Measurements from ENCODE around the gene RNF223. TPM values are rescaled to one million over a fixed set of nuclear protein-coding genes. Genes with fewer than 3 reads are reported as not detected.
A peak's percentile ranks its signal among the peaks of the same experiment; 100 is the strongest.

RNF223 gene
- total and polyA plus RNA-seq, 3 experiments from 2014 or later, result not detected

DNA sequence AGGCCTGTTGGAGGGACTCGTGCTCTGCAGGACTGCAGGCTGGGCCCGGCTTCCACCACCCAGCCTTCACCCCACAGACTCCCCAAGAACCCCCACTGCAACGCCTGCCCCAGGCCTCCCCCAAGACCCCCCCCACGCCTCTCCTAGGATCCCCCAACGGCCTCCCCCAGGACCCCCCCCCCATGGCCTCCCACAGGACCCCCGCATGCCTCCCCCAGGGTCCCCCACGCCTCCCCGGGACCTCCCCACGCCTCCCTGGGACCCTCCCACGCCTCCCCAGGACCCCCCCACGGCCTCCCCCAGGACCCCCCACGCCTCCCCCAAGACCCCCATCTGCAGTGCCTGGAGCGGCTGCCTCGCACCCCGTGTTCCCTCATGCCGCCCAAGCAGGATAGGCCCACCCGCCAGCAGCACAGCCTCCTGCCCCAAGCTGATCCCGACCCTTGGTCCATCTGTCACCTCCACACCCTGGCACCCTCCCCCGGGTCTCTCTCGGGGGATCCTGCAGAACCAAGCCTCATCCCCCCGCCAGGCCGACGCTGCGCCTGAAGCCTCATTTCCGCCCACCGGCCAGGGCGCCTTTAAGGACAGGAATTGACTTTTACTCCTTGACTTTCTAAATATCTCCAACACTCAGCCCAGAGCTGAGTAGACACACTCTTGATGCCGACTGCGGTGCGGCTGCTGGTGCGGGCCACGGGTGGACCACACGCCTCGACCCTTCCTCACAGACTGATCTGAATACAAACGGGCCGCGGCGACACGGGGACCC, 14.1 kb upstream of the RNF223 start:
- ChIA-PET CTCF (no interaction called here), POLR2A (no interaction called here)
- Mint-ChIP-seq H3K4me1 (no peaks in the 10 kb centered on the region), H3K9me3 (no peaks in the 10 kb centered on the region), H3K36me3 (peaks cover under 1 to 3% (median 2%) of the 10 kb centered on the region in 3 donors), H3K4me3 (no peak overlapping the region), H3K27ac (no peak overlapping the region), H3K27me3 (no peaks in the 10 kb centered on the region)
- Histone ChIP-seq H3K36me3 (ENCODE audit: insufficient read depth, low read length) (no peaks in the 10 kb centered on the region), H3K4me1 (ENCODE audit: insufficient read depth, low read length) (no peaks in the 10 kb centered on the region), H3K9me3 (ENCODE audit: low read length) (no peaks in the 10 kb centered on the region), H3K27me3 (ENCODE audit: insufficient read depth, low read length, poor library complexity, severe bottlenecking) (no peaks in the 10 kb centered on the region), H3K4me3 (ENCODE audit: low read length) (no peak overlapping the region), H3K27ac (ENCODE audit: low read depth, low read length) (no peak overlapping the region)
- DNase-seq, result peak in 1 of 5 donors; percentile 39

DNA sequence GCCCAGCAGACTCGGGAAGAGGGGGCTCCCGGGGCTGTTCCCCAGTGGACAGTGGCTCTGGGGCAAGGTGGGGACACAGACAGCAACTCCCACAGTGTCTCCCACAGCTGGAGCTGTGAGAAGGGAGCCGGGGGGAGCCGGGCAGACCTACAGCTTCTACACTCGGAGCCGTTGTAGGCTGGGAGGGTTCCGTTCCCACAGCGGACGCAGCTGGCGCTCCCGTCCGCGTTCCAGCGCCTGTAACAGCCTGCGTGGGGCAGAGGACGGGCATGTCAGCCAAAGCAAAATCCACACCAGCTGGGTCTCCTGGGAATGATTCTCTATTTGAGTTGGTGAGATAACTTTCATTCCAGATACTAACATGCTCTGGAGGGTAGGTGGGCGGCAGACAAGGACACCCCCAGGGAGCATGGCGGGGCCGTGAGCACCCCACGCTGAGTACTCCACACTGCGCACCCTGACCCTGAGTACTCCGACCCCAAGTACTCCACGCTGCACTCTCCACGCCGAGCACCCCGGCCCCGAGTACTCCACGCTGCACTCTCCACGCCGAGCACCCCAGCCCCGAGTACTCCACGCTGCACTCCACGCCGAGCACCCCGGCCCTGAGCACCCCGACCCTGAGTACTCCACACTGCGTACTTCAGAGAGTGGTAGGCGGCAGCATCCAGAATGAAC, 13.4 kb upstream of the RNF223 start:
- CTCF ChIA-PET, result no interaction called here
- no peaks in the 10 kb centered on the region for H3K9me3 Mint-ChIP-seq

DNA sequence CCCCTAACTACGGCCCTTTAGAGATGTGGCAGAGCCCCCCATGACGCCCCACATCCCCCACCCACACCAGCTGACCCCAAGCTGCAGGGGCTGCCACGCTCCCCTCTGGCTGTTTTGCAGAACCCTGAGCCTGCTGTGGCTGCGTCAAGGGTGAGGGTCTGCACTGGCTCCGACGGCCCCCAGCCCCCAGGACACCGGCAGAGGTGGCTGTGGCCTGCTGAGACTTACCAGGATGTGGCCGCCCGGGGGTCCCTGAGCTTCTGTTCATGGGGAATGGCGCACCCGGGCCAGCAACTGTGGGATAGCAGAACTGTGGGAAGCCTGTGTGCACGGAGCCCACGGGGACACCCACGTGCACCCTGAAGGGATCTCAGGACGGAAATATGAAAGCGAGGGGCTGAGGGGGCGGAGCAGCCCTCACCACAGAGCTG, 12.8 kb upstream of the RNF223 start:
- H3K4me3 Mint-ChIP-seq, result no peak overlapping the region
- no peaks in the 10 kb centered on the region for H3K4me1 Mint-ChIP-seq
- H3K36me3 ChIP-seq (ENCODE audit: insufficient read depth, low read length), result no peaks in the 10 kb centered on the region
- H3K27me3 ChIP-seq (ENCODE audit: insufficient read depth, low read length, poor library complexity, severe bottlenecking), result no peaks in the 10 kb centered on the region
- no peak overlapping the region for H3K27ac Mint-ChIP-seq
- H3K27ac ChIP-seq (ENCODE audit: low read depth, low read length), result no peak overlapping the region
- H3K4me3 ChIP-seq (ENCODE audit: low read length), result no peak overlapping the region
- H3K36me3 Mint-ChIP-seq, result peaks cover 0 to 2% (median 2%) of the 10 kb centered on the region in 3 donors
- H3K9me3 ChIP-seq (ENCODE audit: low read length), result no peaks in the 10 kb centered on the region
- H3K9me3 Mint-ChIP-seq, result no peaks in the 10 kb centered on the region
- H3K4me1 ChIP-seq (ENCODE audit: insufficient read depth, low read length), result no peaks in the 10 kb centered on the region
- peak in 1 of 5 donors; percentile 29 for DNase-seq
- ChIA-PET CTCF (no interaction called here), POLR2A (no interaction called here)
- no peaks in the 10 kb centered on the region for H3K27me3 Mint-ChIP-seq

More for the DNA sequence above, 13.4 kb upstream of the RNF223 start:
- peak in 1 of 5 donors; percentile 36 for DNase-seq
- Mint-ChIP-seq H3K36me3 (peaks cover 0 to 2% (median 2%) of the 10 kb centered on the region in 3 donors), H3K27ac (no peak overlapping the region), H3K4me1 (no peaks in the 10 kb centered on the region), H3K27me3 (no peaks in the 10 kb centered on the region), H3K4me3 (no peak overlapping the region)
- POLR2A ChIA-PET, result no interaction called here
- no peaks in the 10 kb centered on the region for H3K36me3 ChIP-seq (ENCODE audit: insufficient read depth, low read length)
- no peak overlapping the region for H3K27ac ChIP-seq (ENCODE audit: low read depth, low read length)
- H3K27me3 ChIP-seq (ENCODE audit: insufficient read depth, low read length, poor library complexity, severe bottlenecking), result no peaks in the 10 kb centered on the region
- H3K9me3 ChIP-seq (ENCODE audit: low read length), result no peaks in the 10 kb centered on the region
- no peaks in the 10 kb centered on the region for H3K4me1 ChIP-seq (ENCODE audit: insufficient read depth, low read length)
- no peak overlapping the region for H3K4me3 ChIP-seq (ENCODE audit: low read length)

DNA sequence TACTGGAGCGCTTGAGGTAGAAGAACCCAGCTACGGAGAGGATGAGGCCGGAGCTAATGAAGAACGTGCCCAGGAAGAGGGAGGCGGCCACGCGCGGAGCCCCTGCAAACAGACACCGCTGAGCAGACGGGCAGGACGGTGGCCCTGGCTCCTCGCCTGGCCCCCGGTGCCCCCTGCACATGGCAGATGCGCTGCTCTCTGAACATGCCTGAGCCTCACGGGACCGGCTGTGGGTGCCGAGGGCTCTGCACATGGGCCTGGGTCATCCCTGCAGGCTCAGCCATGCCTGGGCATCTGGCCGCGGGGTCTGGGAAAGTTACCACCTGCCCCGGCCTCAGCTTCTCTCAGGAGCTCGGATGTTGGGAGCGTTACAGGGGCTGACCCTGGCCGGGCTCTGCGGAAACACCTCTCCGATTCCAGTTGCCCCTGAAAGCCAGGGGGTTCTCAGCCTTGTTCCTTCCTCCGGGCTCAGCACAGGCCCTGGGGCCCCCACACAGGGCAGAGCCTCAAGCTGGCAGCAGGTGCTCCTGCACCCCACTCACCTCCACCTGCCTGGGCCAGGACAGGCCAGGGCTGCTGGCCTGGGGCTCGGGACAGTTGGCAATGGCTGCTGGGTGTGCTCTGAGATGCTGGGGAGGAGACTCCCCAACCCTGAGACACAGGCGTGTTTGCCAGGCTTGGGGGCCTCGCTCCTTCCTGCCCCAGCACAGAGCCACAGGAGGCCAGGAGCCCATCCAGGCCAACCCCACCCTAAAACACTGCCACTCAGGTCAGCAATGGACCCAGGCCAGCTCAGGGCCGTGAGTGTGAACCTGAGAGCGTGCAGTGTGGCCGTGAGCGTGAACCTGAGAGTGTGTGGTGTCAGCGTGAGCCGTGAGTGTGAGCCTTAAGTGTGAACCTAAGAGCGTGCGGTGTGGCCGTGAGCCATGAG, 12.1 kb upstream of the RNF223 start:
- H3K4me1 Mint-ChIP-seq, result no peaks in the 10 kb centered on the region
- no peaks in the 10 kb centered on the region for H3K27me3 ChIP-seq (ENCODE audit: insufficient read depth, low read length, poor library complexity, severe bottlenecking)
- H3K27ac ChIP-seq (ENCODE audit: low read depth, low read length), result no peak overlapping the region
- H3K9me3 Mint-ChIP-seq, result no peaks in the 10 kb centered on the region
- H3K27ac Mint-ChIP-seq, result no peak overlapping the region
- no peak overlapping the region for H3K4me3 Mint-ChIP-seq
- peak in 1 of 5 donors; percentile 42 for DNase-seq
- H3K36me3 ChIP-seq (ENCODE audit: insufficient read depth, low read length), result no peaks in the 10 kb centered on the region
- POLR2A ChIA-PET, result no interaction called here
- no peaks in the 10 kb centered on the region for H3K9me3 ChIP-seq (ENCODE audit: low read length)
- no peak overlapping the region for H3K4me3 ChIP-seq (ENCODE audit: low read length)
- no peaks in the 10 kb centered on the region for H3K27me3 Mint-ChIP-seq
- CTCF ChIA-PET, result no interaction called here
- no peaks in the 10 kb centered on the region for H3K4me1 ChIP-seq (ENCODE audit: insufficient read depth, low read length)
- peaks cover 0 to 2% (median 2%) of the 10 kb centered on the region in 3 donors for H3K36me3 Mint-ChIP-seq

DNA sequence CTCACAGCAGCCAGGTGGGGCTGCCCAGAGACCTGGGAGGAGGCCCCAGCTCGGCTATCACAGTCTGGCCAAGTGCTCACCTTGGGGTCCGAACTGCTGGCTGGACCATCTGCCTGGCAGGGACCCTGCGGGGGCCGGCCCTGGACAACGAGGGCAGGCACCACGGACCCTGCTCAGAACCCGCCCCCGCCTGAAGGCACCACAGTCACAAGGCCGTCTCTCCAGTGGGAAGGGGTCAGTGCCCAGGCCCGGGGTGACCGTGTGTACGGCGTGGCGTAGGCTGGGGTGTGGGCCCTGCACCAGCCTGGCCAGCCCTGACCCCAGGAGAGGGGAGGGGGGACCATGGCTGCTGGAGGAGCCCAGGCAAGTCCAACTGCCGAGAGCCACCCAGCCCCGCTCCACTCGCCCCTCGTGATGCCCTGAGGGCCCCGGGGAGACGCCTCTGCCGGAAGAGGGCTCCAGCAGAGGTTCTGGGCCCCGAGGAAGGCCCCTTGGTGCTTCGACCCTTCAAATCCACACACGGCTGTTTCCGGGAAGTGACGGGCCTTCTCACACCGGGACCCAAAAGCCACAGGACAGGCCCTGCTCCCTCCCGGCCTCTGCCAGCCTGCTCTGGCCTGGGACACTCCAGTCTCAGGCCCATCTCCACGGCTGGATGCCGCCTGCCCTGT, 11.2 kb upstream of the RNF223 start:
- H3K4me3 ChIP-seq (ENCODE audit: low read length), result no peak overlapping the region
- H3K36me3 ChIP-seq (ENCODE audit: insufficient read depth, low read length), result no peaks in the 10 kb centered on the region
- no peaks in the 10 kb centered on the region for H3K4me1 ChIP-seq (ENCODE audit: insufficient read depth, low read length)
- H3K27me3 ChIP-seq (ENCODE audit: insufficient read depth, low read length, poor library complexity, severe bottlenecking), result no peaks in the 10 kb centered on the region
- H3K27ac ChIP-seq (ENCODE audit: low read depth, low read length), result no peak overlapping the region
- Mint-ChIP-seq H3K4me1 (no peaks in the 10 kb centered on the region), H3K4me3 (no peak overlapping the region), H3K9me3 (no peaks in the 10 kb centered on the region), H3K36me3 (peaks cover 0 to 2% (median 2%) of the 10 kb centered on the region in 3 donors), H3K27ac (no peak overlapping the region), H3K27me3 (no peaks in the 10 kb centered on the region)
- H3K9me3 ChIP-seq (ENCODE audit: low read length), result no peaks in the 10 kb centered on the region
- peak in 1 of 5 donors; percentile 43 for DNase-seq
- ChIA-PET POLR2A (no interaction called here), CTCF (no interaction called here)

DNA sequence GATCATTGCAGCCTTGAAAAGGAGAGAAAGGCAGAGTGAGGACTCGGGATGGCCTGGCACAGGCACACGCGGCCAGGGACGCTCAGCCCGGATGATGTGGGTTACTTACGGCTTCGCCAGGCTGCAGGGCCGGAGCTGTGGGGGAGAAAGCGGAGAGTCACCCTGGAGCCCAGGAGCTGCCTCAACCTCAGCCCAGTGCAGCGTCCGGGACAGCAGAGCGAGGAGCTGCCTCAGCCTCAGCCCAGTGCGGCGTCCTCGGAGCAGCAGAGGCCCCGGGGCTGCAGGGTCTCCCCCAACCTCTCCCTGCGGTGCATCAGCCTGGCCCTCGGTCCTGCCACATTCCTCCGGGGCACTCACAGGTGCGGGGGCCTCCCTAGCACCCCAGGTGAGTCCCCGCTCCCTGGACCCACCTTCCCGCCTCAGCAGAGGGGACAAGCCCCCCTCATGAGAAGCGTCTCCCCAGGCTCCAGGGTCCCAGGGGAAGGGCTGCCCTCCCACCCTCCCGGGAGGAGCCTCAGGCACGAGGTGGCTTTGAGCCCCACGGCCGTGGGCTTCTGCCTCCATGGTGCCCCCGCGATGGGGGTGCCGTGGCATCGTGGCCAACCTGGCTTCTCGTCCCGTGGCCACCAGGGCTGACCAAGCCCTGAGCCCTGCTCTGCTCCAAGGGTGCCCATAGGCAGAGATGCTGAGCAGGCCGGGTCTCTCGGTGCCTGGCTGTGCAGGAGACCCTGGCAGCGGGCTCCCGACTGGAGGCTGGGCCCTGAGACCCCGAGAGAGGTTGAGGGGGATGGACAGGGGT, 10.5 kb upstream of the RNF223 start:
- peaks cover 7% of the 10 kb centered on the region for H3K4me1 ChIP-seq (ENCODE audit: insufficient read depth, low read length)
- no peaks in the 10 kb centered on the region for H3K36me3 ChIP-seq (ENCODE audit: insufficient read depth, low read length)
- DNase-seq, result no peak
- peaks cover 0 to 2% (median 2%) of the 10 kb centered on the region in 3 donors for H3K36me3 Mint-ChIP-seq
- H3K9me3 ChIP-seq (ENCODE audit: low read length), result no peaks in the 10 kb centered on the region
- peaks cover 0 to 4% (median 0%) of the 10 kb centered on the region in 3 donors for H3K4me1 Mint-ChIP-seq
- H3K4me3 Mint-ChIP-seq, result no peak overlapping the region
- no peaks in the 10 kb centered on the region for H3K27me3 Mint-ChIP-seq
- POLR2A ChIA-PET, result no interaction called here
- H3K27me3 ChIP-seq (ENCODE audit: insufficient read depth, low read length, poor library complexity, severe bottlenecking), result no peaks in the 10 kb centered on the region
- H3K9me3 Mint-ChIP-seq, result no peaks in the 10 kb centered on the region
- CTCF ChIA-PET, result no interaction called here
- no peak overlapping the region for H3K27ac ChIP-seq (ENCODE audit: low read depth, low read length)
- peak overlapping the region in 1 of 8 donors; percentile 60 for H3K27ac Mint-ChIP-seq
- H3K4me3 ChIP-seq (ENCODE audit: low read length), result no peak overlapping the region

Data from CD8-positive, alpha-beta memory T cell (primary cell).